Activated T-cell treated with anti-CD3 and anti-CD28 coated beads, Interleukin-2, amount 50 U/mL, for 24 hours (primary cell): ENCODE results near the gene MMP2.

ENCODE experiments used
- DNase-seq: peaks from one replicate; pipeline ENCODE4 v3.0.0-alpha.2; 2020
- H3K27ac Mint-ChIP-seq: 2 replicates; pipeline ENCODE4 v1.8.0; 2020; ENCODE audit warnings: mild to moderate bottlenecking, mixed read lengths
- H3K27me3 Mint-ChIP-seq: 2 replicates; pipeline ENCODE4 v1.8.0; 2020; ENCODE audit warnings: mixed read lengths
- H3K36me3 Mint-ChIP-seq: 2 replicates; pipeline ENCODE4 v1.8.0; 2020; ENCODE audit warnings: low read depth, mixed read lengths
- H3K4me1 Mint-ChIP-seq: 2 replicates; pipeline ENCODE4 v1.8.0; 2020; ENCODE audit warnings: low read depth, mixed read lengths
- H3K4me3 Mint-ChIP-seq: 2 replicates; pipeline ENCODE4 v1.8.0; 2020; ENCODE audit warnings: mild to moderate bottlenecking, moderate library complexity, mixed read lengths
- H3K9me3 Mint-ChIP-seq: 2 replicates; pipeline ENCODE4 v1.8.0; 2020; ENCODE audit warnings: mixed read lengths

Gene MMP2

GRCh38 chr16:55506708-55507107 is 27.7 kb downstream of the MMP2 start:
- no peak for DNase-seq
- Mint-ChIP-seq H3K4me3 (no peak overlapping the region), H3K4me1 (peaks cover 7% of the 10 kb centered on the region), H3K27ac (no peak overlapping the region), H3K27me3 (peaks cover 48% of the 10 kb centered on the region), H3K36me3 (no peaks in the 10 kb centered on the region), H3K9me3 (peaks cover under 1% of the 10 kb centered on the region)

GRCh38 chr16:55508271-55508921 is 29.4 kb downstream of the MMP2 start:
- H3K27me3 Mint-ChIP-seq, result peaks cover 65% of the 10 kb centered on the region
- no peak overlapping the region for H3K27ac Mint-ChIP-seq
- DNase-seq, result no peak
- peak overlapping the region; percentile 55 for H3K4me3 Mint-ChIP-seq
- H3K9me3 Mint-ChIP-seq, result peaks cover 12% of the 10 kb centered on the region
- H3K36me3 Mint-ChIP-seq, result no peaks in the 10 kb centered on the region
- peaks cover 7% of the 10 kb centered on the region for H3K4me1 Mint-ChIP-seq

GRCh38 chr16:55508941-55509931 is 30.2 kb downstream of the MMP2 start, which contains the start of gene LPCAT2:
TSS of gene LPCAT2 (plus strand) at chr16:55509072. CDS start at chr16:55509182, 110 bp downstream.
- Mint-ChIP-seq H3K4me1 (peaks cover 7% of the 10 kb centered on the region), H3K27ac (no peak within 1 kb of the TSS), H3K4me3 (peak within 1 kb of the TSS; percentile 55), H3K27me3 (peaks cover 67% of the 10 kb centered on the region), H3K36me3 (no peaks in the 10 kb centered on the region), H3K9me3 (peaks cover 12% of the 10 kb centered on the region)
- DNase-seq, result peak; percentile 55

- H3K4me3 Mint-ChIP-seq, result no peak overlapping the region
Observed at GRCh38 chr16:55510185-55510805, 31.3 kb downstream of the MMP2 start.

GRCh38 chr16:55512941-55513340 is 33.9 kb downstream of the MMP2 start:
- Mint-ChIP-seq H3K4me3 (no peak overlapping the region), H3K27me3 (peaks cover 57% of the 10 kb centered on the region), H3K27ac (no peak overlapping the region), H3K9me3 (peaks cover 12% of the 10 kb centered on the region), H3K36me3 (no peaks in the 10 kb centered on the region), H3K4me1 (peaks cover 7% of the 10 kb centered on the region)
- no peak for DNase-seq

More at GRCh38 chr16:55510185-55510805, 31.3 kb downstream of the MMP2 start:
- H3K4me1 Mint-ChIP-seq, result peaks cover 7% of the 10 kb centered on the region
- peaks cover 12% of the 10 kb centered on the region for H3K9me3 Mint-ChIP-seq
- H3K27me3 Mint-ChIP-seq, result peaks cover 73% of the 10 kb centered on the region
- no peak overlapping the region for H3K27ac Mint-ChIP-seq
- no peak for DNase-seq
- no peaks in the 10 kb centered on the region for H3K36me3 Mint-ChIP-seq

- H3K27me3 Mint-ChIP-seq, result peaks cover 50% of the 10 kb centered on the region
- no peak overlapping the region for H3K27ac Mint-ChIP-seq
- H3K9me3 Mint-ChIP-seq, result peaks cover 12% of the 10 kb centered on the region
- peaks cover 7% of the 10 kb centered on the region for H3K4me1 Mint-ChIP-seq
- no peak overlapping the region for H3K4me3 Mint-ChIP-seq
- H3K36me3 Mint-ChIP-seq, result no peaks in the 10 kb centered on the region
- DNase-seq, result no peak
Observed at GRCh38 chr16:55513616-55514015, 34.6 kb downstream of the MMP2 start.

GRCh38 chr16:55515111-55515510 is 36.1 kb downstream of the MMP2 start:
- no peaks in the 10 kb centered on the region for H3K36me3 Mint-ChIP-seq
- peaks cover 12% of the 10 kb centered on the region for H3K9me3 Mint-ChIP-seq
- peaks cover 35% of the 10 kb centered on the region for H3K27me3 Mint-ChIP-seq
- DNase-seq, result no peak
- H3K4me1 Mint-ChIP-seq, result no peaks in the 10 kb centered on the region
- no peak overlapping the region for H3K4me3 Mint-ChIP-seq
- no peak overlapping the region for H3K27ac Mint-ChIP-seq

- H3K27ac Mint-ChIP-seq, result no peak overlapping the region
- no peaks in the 10 kb centered on the region for H3K27me3 Mint-ChIP-seq
- H3K4me3 Mint-ChIP-seq, result no peak overlapping the region
- no peaks in the 10 kb centered on the region for H3K4me1 Mint-ChIP-seq
- DNase-seq, result no peak
- peaks cover 9% of the 10 kb centered on the region for H3K9me3 Mint-ChIP-seq
- H3K36me3 Mint-ChIP-seq, result no peaks in the 10 kb centered on the region
Observed at GRCh38 chr16:55521792-55522191, 42.8 kb downstream of the MMP2 start.

GRCh38 chr16:55526441-55526840 is 47.4 kb downstream of the MMP2 start:
- DNase-seq, result no peak
- no peak overlapping the region for H3K4me3 Mint-ChIP-seq
- H3K36me3 Mint-ChIP-seq, result no peaks in the 10 kb centered on the region
- H3K27me3 Mint-ChIP-seq, result peaks cover 11% of the 10 kb centered on the region
- peaks cover 9% of the 10 kb centered on the region for H3K9me3 Mint-ChIP-seq
- no peak overlapping the region for H3K27ac Mint-ChIP-seq
- no peaks in the 10 kb centered on the region for H3K4me1 Mint-ChIP-seq

- Mint-ChIP-seq H3K36me3 (no peaks in the 10 kb centered on the region), H3K9me3 (no peaks in the 10 kb centered on the region), H3K4me1 (no peaks in the 10 kb centered on the region)
Observed at GRCh38 chr16:55527885-55528284, 48.9 kb downstream of the MMP2 start.

GRCh38 chr16:55529018-55529417 is 50.0 kb downstream of the MMP2 start:
- Mint-ChIP-seq H3K27ac (no peak overlapping the region), H3K27me3 (peaks cover 11% of the 10 kb centered on the region)

More at GRCh38 chr16:55527885-55528284, 48.9 kb downstream of the MMP2 start:
- H3K27me3 Mint-ChIP-seq, result peaks cover 11% of the 10 kb centered on the region
- no peak for DNase-seq
- no peak overlapping the region for H3K27ac Mint-ChIP-seq
- H3K4me3 Mint-ChIP-seq, result no peak overlapping the region

GRCh38 chr16:55530316-55530856 is 51.4 kb downstream of the MMP2 start:
- Mint-ChIP-seq H3K9me3 (no peaks in the 10 kb centered on the region), H3K4me1 (no peaks in the 10 kb centered on the region), H3K4me3 (no peak overlapping the region), H3K27ac (no peak overlapping the region), H3K36me3 (no peaks in the 10 kb centered on the region), H3K27me3 (peaks cover 15% of the 10 kb centered on the region)
- DNase-seq, result no peak

More at GRCh38 chr16:55529018-55529417, 50.0 kb downstream of the MMP2 start:
- Mint-ChIP-seq H3K4me1 (no peaks in the 10 kb centered on the region), H3K36me3 (no peaks in the 10 kb centered on the region), H3K4me3 (no peak overlapping the region), H3K9me3 (no peaks in the 10 kb centered on the region)
- DNase-seq, result no peak

- no peak overlapping the region for H3K4me3 Mint-ChIP-seq
- peaks cover 17% of the 10 kb centered on the region for H3K27me3 Mint-ChIP-seq
Observed at GRCh38 chr16:55532227-55532626, 53.2 kb downstream of the MMP2 start.

GRCh38 chr16:55534756-55535155 is 55.8 kb downstream of the MMP2 start:
- Mint-ChIP-seq H3K27me3 (peaks cover 12% of the 10 kb centered on the region), H3K4me1 (no peaks in the 10 kb centered on the region), H3K27ac (no peak overlapping the region), H3K4me3 (no peak overlapping the region), H3K36me3 (no peaks in the 10 kb centered on the region), H3K9me3 (no peaks in the 10 kb centered on the region)
- no peak for DNase-seq

More at GRCh38 chr16:55532227-55532626, 53.2 kb downstream of the MMP2 start:
- no peaks in the 10 kb centered on the region for H3K9me3 Mint-ChIP-seq
- DNase-seq, result no peak
- H3K36me3 Mint-ChIP-seq, result no peaks in the 10 kb centered on the region
- no peaks in the 10 kb centered on the region for H3K4me1 Mint-ChIP-seq
- H3K27ac Mint-ChIP-seq, result no peak overlapping the region
